Sigmoid colon (tissue), 7 donors: ENCODE measurements around the gene ATP6V1E1. TPM values are rescaled to one million over a fixed set of nuclear protein-coding genes. Genes with fewer than 3 reads are reported as not detected.

Experiments
- DNase-seq: peaks from one replicate; pipeline ENCODE4 v3.0.0-alpha.2; 2019
- H3K27ac ChIP-seq, 4 donors: fragments of 200-600 bp; sonication (generic); one replicate each; pipeline ENCODE4 v1.5.1; 2016 to 2019; ENCODE audit warnings: mild to moderate bottlenecking in 1 of 4
- H3K27me3 ChIP-seq, 3 donors: fragments of 200-600 bp; sonication (generic); one replicate each; pipeline ENCODE4 v1.5.1; 2019; ENCODE audit warnings: mild to moderate bottlenecking in 1 of 3
- H3K36me3 ChIP-seq, 4 donors: fragments of 200-600 bp; sonication (generic); one replicate each; pipeline ENCODE4 v1.5.1; 2016 to 2019
- H3K4me1 ChIP-seq, 4 donors: fragments of 200-600 bp; sonication (generic); one replicate each; pipeline ENCODE4 v1.5.1; 2017 to 2019
- H3K4me3 ChIP-seq, 4 donors: fragments of 200-600 bp; sonication (generic); one replicate each; pipeline ENCODE4 v1.5.1; 2017 to 2019; ENCODE audit warnings: mild to moderate bottlenecking in 2 of 4, moderate library complexity in 1 of 4
- H3K9me3 ChIP-seq, 4 donors: fragments of 200-600 bp in 3 of 4; sonication (generic) in 3 of 4; one replicate each; pipeline versions ENCODE4 v1.5.1 to v1.6.1; 2013 to 2019
- EP300 ChIP-seq, 4 donors: sonication (generic); formaldehyde crosslinking; IDR thresholded peaks; one replicate each; pipeline ENCODE4 v1.6.1; 2017; ENCODE audit warnings: antibody characterized with exemption in 4 of 4
- POLR2A ChIP-seq, 2 donors: fragments of 450-650 bp; IDR thresholded peaks; one replicate each; pipeline ENCODE4 v1.6.1; 2016; ENCODE audit warnings: antibody characterized with exemption in 2 of 2, mild to moderate bottlenecking in 2 of 2, moderate library complexity in 2 of 2
- POLR2AphosphoS5 ChIP-seq, 4 donors: sonication (generic); formaldehyde crosslinking; IDR thresholded peaks; one replicate each; pipeline ENCODE4 v1.6.1; 2017; ENCODE audit warnings: antibody characterized with exemption in 4 of 4
- WGBS, 2 donors: extraction: QIAGEN DNeasy Blood & Tissue Kit; methylation state at CpG; one replicate each; pipeline ENCODE4 v1.1.7; 2013; 5-methylcytosine and 5-hydroxymethylcytosine counted together
- intact Hi-C: fragments of 100-400 bp; cut with DNase I; formaldehyde crosslinking; loops from one replicate; pipeline ENCODE4 v1.15.1; 2023
- polyA plus RNA-seq, 3 donors: library from polyadenylated mRNA; stranded (reverse); fragments of 200-250 nt; gene quantifications; one replicate each; pipeline ENCODE4 v1.2.3, GENCODE V29; 2013
- total RNA-seq, 4 donors: library from RNA; depleted of rRNA; stranded (reverse); fragments of >200 nt; gene quantifications; one replicate each; pipeline ENCODE4 v1.1.0, GENCODE V29; 2016
- TF ChIP-seq, protein P1 (sequence below), 4 experiments: fragments of 450-650 bp in 3 of 4; fragments of 200-600 bp in 1 of 4; IDR thresholded peaks; one replicate each; pipeline ENCODE4 v1.5.1; 2016 to 2019; ENCODE audit warnings: antibody characterized with exemption in 4 of 4, mild to moderate bottlenecking in 3 of 4, moderate library complexity in 2 of 4
- donor health status: healthy with polysubstance abuse.
- donor health status: Bipolar disorder and iron deficiency.
- donor health status: healthy.

ATP6V1E1 gene
- total and polyA plus RNA-seq, 7 donors: 119 to 218 (median 144) TPM

DNA sequence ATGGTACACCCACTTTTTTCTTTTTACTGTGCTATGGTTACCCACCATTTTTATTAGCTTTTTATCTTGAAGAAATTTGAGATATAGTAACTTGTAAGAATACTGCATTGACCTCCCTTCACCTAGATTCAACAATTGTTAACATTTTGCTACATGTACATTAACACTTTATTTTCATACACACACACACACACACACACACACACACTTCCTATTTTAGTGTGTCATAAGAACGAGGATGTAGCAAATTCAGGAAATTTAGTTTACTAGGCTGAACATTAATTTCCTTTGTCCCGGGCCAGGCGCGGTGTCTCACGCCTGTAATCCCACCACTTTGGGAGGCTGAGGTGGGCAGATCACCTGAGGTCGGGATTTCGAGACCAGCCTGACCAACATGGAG is 1.1 kb upstream of the ATP6V1E1 start:
- WGBS, 2 donors: 68 to 84% methylated on average over 7 of the region's 7 CpGs
- H3K9me3 ChIP-seq: no peaks in the 10 kb centered on the region
- H3K4me3 ChIP-seq: no peak overlapping the region
- intact Hi-C loops: loop anchor here (2.0 to 5.0 kb wide), 2 partner anchors 23 to 448 kb away; partner anchors contain the start of gene PEX26
- peaks cover 0 to 32% (median 24%) of the 10 kb centered on the region in 4 donors for H3K4me1 ChIP-seq
- TF ChIP-seq, protein P1, sequence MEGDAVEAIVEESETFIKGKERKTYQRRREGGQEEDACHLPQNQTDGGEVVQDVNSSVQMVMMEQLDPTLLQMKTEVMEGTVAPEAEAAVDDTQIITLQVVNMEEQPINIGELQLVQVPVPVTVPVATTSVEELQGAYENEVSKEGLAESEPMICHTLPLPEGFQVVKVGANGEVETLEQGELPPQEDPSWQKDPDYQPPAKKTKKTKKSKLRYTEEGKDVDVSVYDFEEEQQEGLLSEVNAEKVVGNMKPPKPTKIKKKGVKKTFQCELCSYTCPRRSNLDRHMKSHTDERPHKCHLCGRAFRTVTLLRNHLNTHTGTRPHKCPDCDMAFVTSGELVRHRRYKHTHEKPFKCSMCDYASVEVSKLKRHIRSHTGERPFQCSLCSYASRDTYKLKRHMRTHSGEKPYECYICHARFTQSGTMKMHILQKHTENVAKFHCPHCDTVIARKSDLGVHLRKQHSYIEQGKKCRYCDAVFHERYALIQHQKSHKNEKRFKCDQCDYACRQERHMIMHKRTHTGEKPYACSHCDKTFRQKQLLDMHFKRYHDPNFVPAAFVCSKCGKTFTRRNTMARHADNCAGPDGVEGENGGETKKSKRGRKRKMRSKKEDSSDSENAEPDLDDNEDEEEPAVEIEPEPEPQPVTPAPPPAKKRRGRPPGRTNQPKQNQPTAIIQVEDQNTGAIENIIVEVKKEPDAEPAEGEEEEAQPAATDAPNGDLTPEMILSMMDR (IDR thresholded peaks at IDR 0.05): no peak
- TF ChIP-seq POLR2AphosphoS5 (IDR thresholded peaks at IDR 0.05): no peak
- TF ChIP-seq EP300 (IDR thresholded peaks at IDR 0.05): no peak
- TF ChIP-seq POLR2A (IDR thresholded peaks at IDR 0.05): no peak
- DNase-seq: no peak
- H3K27ac ChIP-seq: peak overlapping the region; percentile 88 to 92 (median 90)
- H3K36me3 ChIP-seq: peaks cover 0 to 4% (median 0%) of the 10 kb centered on the region in 4 donors
- no peaks in the 10 kb centered on the region for H3K27me3 ChIP-seq

DNA sequence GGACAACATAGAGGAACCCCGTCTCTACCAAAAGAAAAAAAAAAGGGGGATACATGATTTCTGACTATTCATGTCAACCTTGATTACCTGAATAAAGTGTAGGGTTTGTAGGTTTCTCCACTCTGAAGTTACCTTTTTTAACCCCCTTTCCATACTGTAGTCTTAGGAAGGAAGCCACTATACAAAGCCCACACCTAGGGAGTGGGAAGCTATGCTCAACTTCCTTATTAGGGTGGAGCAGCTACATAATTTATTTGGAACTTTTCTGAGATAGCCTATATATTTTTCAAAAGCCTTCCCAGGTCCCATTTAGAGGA is 582 bp upstream of the ATP6V1E1 start:
- H3K9me3 ChIP-seq: no peaks in the 10 kb centered on the region
- peak overlapping the region; percentile 66 to 99 (median 88) for H3K4me3 ChIP-seq
- peaks cover 0 to 5% (median 0%) of the 10 kb centered on the region in 4 donors for H3K36me3 ChIP-seq
- TF ChIP-seq POLR2AphosphoS5 (IDR thresholded peaks at IDR 0.05): no peak
- TF ChIP-seq EP300 (IDR thresholded peaks at IDR 0.05): no peak
- DNase-seq: no peak
- peak overlapping the region; percentile 88 to 92 (median 90) for H3K27ac ChIP-seq
- peaks cover 0 to 32% (median 24%) of the 10 kb centered on the region in 4 donors for H3K4me1 ChIP-seq
- no peaks in the 10 kb centered on the region for H3K27me3 ChIP-seq
- WGBS, 2 donors: 0 to 3% methylated on average over 1 of the region's 1 CpG
- intact Hi-C loops: loop anchor here (2.0 to 5.0 kb wide), 2 partner anchors 22 to 448 kb away; partner anchors contain the start of gene PEX26

DNA sequence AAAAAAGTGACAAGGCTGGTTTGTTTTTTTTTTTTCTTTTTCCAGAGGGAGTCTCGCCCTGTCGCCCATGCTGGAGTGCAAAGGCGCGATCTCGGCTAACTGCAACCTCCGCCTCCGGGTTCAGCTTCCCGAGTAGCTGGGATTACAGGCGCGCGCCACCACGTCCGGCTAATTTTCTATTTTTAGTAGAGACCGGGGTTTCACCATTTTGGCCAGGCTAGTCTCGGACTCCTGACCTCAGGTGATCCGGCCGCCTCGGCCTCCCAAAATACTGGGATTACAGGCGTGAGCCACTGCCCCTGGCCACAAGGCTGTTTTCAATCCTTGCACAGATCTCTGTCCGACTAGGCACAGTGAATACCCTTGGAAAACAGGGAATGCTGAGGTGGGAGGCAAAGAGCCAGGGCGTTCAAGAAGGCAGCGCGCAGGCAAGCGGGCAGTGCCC is 566 bp downstream of the ATP6V1E1 start:
- no peak for DNase-seq
- TF ChIP-seq EP300 (IDR thresholded peaks at IDR 0.05) (no peak), POLR2AphosphoS5 (IDR thresholded peaks at IDR 0.05) (no peak), POLR2A (IDR thresholded peaks at IDR 0.05) (no peak)
- TF ChIP-seq, protein P1 (IDR thresholded peaks at IDR 0.05): no peak
- peak overlapping the region; percentile 66 to 99 (median 88) for H3K4me3 ChIP-seq
- peak overlapping the region; percentile 88 to 92 (median 90) for H3K27ac ChIP-seq
- WGBS, 2 donors: 3 to 11% methylated on average over 24 of the region's 24 CpGs
- peaks cover 0 to 12% (median 0%) of the 10 kb centered on the region in 4 donors for H3K36me3 ChIP-seq
- intact Hi-C loops: loop anchor here (2.0 to 5.0 kb wide), 2 partner anchors 21 to 449 kb away; partner anchors contain the start of gene PEX26
- H3K27me3 ChIP-seq: no peaks in the 10 kb centered on the region
- H3K4me1 ChIP-seq: peaks cover 0 to 32% (median 24%) of the 10 kb centered on the region in 4 donors
- no peaks in the 10 kb centered on the region for H3K9me3 ChIP-seq

DNA sequence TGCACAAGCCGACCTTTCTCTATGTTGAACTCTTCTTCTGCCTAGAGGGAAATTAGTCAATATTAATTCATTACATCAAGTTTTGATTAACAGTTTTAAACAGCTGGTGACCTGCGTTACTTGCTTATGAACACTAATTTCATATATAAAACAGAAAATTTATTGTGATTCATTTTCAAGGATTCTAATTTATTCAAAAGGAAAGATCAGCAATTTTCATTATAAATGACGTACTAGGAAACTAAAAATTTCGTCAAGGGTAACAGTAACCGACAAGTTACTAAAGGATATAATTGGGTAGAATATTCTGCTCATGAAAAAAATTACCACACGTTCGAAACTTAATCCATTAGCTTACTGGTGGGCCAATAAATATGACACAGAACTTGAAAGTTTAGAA is 15.3 kb downstream of the ATP6V1E1 start:
- Histone ChIP-seq H3K36me3 (peaks cover 14 to 65% (median 29%) of the 10 kb centered on the region in 4 donors), H3K9me3 (no peaks in the 10 kb centered on the region), H3K27me3 (no peaks in the 10 kb centered on the region), H3K4me1 (no peaks in the 10 kb centered on the region), H3K4me3 (no peak overlapping the region), H3K27ac (no peak overlapping the region)
- TF ChIP-seq EP300 (IDR thresholded peaks at IDR 0.05) (no peak), POLR2A (IDR thresholded peaks at IDR 0.05) (no peak), POLR2AphosphoS5 (IDR thresholded peaks at IDR 0.05) (no peak)
- TF ChIP-seq, protein P1 (IDR thresholded peaks at IDR 0.05): no peak
- DNase-seq: no peak
- intact Hi-C loops: no loop called here
- 88 to 97% methylated on average over 7 of the region's 7 CpGs for WGBS, 2 donors

DNA sequence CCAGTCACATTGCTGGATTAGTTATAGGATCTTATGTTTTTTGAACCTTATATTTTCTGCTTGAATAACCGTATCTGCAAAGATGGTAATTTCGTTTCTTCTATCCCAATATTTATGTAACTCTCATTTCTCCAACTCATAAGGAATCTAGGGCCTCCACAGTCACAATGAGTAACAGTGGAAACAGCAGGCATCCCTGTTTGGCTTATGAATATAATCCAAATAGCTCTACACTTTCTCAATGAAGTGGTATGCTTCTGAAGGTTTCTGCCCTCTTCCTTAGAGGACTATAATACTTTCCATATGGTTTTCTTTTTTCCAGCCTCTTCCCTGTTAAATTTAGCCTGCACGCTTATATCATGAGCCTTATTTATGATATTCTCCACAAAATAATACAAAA is 16.5 kb downstream of the ATP6V1E1 start:
- DNase-seq: no peak
- 54 to 82% methylated on average over 3 of the region's 3 CpGs for WGBS, 2 donors
- Histone ChIP-seq H3K9me3 (no peaks in the 10 kb centered on the region), H3K4me3 (no peak overlapping the region), H3K27me3 (no peaks in the 10 kb centered on the region), H3K4me1 (peaks cover 0 to 8% (median 6%) of the 10 kb centered on the region in 4 donors), H3K36me3 (peaks cover 18 to 61% (median 28%) of the 10 kb centered on the region in 4 donors), H3K27ac (no peak overlapping the region)
- TF ChIP-seq, protein P1 (IDR thresholded peaks at IDR 0.05): no peak
- TF ChIP-seq POLR2AphosphoS5 (IDR thresholded peaks at IDR 0.05) (no peak), EP300 (IDR thresholded peaks at IDR 0.05) (no peak), POLR2A (IDR thresholded peaks at IDR 0.05) (no peak)
- intact Hi-C loops: no loop called here
